Loucy (cell line): ENCODE measurements around the gene COX7B.

Experiments
- H2AFZ ChIP-seq: fragments of 200-600 bp; sonication (generic); 2 replicates; pipeline ENCODE4 v1.6.0; 2016; ENCODE audit warnings: antibody characterized with exemption, mild to moderate bottlenecking, low read length, moderate library complexity
- H3F3A ChIP-seq: fragments of 200-600 bp; 2 replicates; pipeline ENCODE4 v1.6.0; 2016; ENCODE audit warnings: antibody characterized with exemption, low read depth, mild to moderate bottlenecking
- H3K27me3 ChIP-seq: fragments of 200-600 bp; sonication (generic); 2 replicates; pipeline ENCODE4 v1.6.1; 2014; ENCODE audit warnings: low read length, mild to moderate bottlenecking; ENCODE audit not compliant: insufficient read depth, poor library complexity, severe bottlenecking
- H3K36me3 ChIP-seq: fragments of 200-600 bp; sonication (generic); 2 replicates; pipeline ENCODE4 v1.6.1; 2016; ENCODE audit warnings: low read length; ENCODE audit not compliant: insufficient read depth
- H3K4me1 ChIP-seq: fragments of 200-600 bp; sonication (generic); 2 replicates; pipeline ENCODE4 v1.5.1; 2014; ENCODE audit warnings: low read length, mild to moderate bottlenecking; ENCODE audit not compliant: insufficient read depth, poor library complexity, severe bottlenecking
- H3K4me2 ChIP-seq: fragments of 200-600 bp; sonication (generic); 2 replicates; pipeline ENCODE4 v1.6.0; 2014; ENCODE audit warnings: antibody characterized with exemption, low read length, low read depth, mild to moderate bottlenecking; ENCODE audit not compliant: poor library complexity, severe bottlenecking
- H3K4me3 ChIP-seq: fragments of 200-600 bp; sonication (generic); 2 replicates; pipeline ENCODE4 v1.5.1; 2014; ENCODE audit warnings: low read length, mild to moderate bottlenecking, mixed read lengths; ENCODE audit not compliant: poor library complexity, severe bottlenecking
- H3K79me2 ChIP-seq: fragments of 200-600 bp; sonication (generic); 2 replicates; pipeline ENCODE4 v1.6.1; 2014; ENCODE audit warnings: low read length; ENCODE audit not compliant: insufficient read depth
- H3K9ac ChIP-seq: fragments of 200-600 bp; sonication (generic); 2 replicates; pipeline ENCODE4 v1.6.0; 2014; ENCODE audit warnings: mild to moderate bottlenecking, low read depth, low read length, moderate library complexity; ENCODE audit not compliant: poor library complexity, severe bottlenecking
- H3K9me2 ChIP-seq: fragments of 200-600 bp; sonication (generic); replicated peaks from 2 replicates; pipeline ENCODE4 v1.6.1; 2016; ENCODE audit warnings: low read depth, low read length, mixed read lengths
- H3K9me3 ChIP-seq: fragments of 200-600 bp; sonication (generic); 2 replicates; pipeline ENCODE4 v1.6.1; 2014; ENCODE audit warnings: mild to moderate bottlenecking, antibody characterized with exemption, low read length, low read depth; ENCODE audit not compliant: insufficient read depth
- H4K20me1 ChIP-seq: fragments of 200-600 bp; sonication (generic); 2 replicates; pipeline ENCODE4 v1.6.0; 2014; ENCODE audit warnings: antibody characterized with exemption, low read length, mild to moderate bottlenecking; ENCODE audit not compliant: insufficient read depth, poor library complexity, severe bottlenecking
- EZH2phosphoT487 ChIP-seq: fragments of 200-600 bp; IDR thresholded peaks from 2 replicates; pipeline ENCODE4 v1.6.1; 2018; ENCODE audit warnings: antibody characterized with exemption, mild to moderate bottlenecking, moderate library complexity, borderline replicate concordance
- TF ChIP-seq, protein P1 (sequence below): fragments of 200-600 bp; sonication (generic); conservative IDR thresholded peaks from 2 replicates; pipeline ENCODE4 v1.5.1; 2014; ENCODE audit warnings: mild to moderate bottlenecking, antibody characterized with exemption, low read length

The COX7B gene

DNA sequence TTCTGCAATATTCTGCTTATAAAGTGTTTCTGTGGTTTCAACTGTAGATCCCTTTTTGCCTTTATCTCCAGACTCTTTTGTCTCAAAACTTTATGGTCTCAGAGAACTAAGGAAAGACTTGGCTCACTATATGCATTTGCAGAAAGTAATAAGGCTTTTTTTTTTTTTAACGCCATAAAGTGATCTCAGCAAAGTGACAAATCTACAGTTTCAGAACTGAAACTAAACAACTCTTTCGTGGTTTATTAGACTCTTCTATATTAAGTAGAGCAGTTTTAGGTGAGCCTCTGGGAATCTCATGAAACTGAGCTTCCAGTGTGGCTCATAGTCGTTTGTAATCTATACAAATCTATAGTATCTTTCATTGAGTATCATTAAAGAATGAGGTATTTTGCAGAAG, 26.5 kb downstream of the COX7B start:
- TF ChIP-seq, protein P1, sequence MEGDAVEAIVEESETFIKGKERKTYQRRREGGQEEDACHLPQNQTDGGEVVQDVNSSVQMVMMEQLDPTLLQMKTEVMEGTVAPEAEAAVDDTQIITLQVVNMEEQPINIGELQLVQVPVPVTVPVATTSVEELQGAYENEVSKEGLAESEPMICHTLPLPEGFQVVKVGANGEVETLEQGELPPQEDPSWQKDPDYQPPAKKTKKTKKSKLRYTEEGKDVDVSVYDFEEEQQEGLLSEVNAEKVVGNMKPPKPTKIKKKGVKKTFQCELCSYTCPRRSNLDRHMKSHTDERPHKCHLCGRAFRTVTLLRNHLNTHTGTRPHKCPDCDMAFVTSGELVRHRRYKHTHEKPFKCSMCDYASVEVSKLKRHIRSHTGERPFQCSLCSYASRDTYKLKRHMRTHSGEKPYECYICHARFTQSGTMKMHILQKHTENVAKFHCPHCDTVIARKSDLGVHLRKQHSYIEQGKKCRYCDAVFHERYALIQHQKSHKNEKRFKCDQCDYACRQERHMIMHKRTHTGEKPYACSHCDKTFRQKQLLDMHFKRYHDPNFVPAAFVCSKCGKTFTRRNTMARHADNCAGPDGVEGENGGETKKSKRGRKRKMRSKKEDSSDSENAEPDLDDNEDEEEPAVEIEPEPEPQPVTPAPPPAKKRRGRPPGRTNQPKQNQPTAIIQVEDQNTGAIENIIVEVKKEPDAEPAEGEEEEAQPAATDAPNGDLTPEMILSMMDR, result no peak
- no peak for TF ChIP-seq EZH2phosphoT487
- Histone ChIP-seq H3K9me2 (no peaks in the 10 kb centered on the region), H3F3A (no peaks in the 10 kb centered on the region), H3K9me3 (no peaks in the 10 kb centered on the region), H3K9ac (peak overlapping the region; percentile 35), H4K20me1 (no peaks in the 10 kb centered on the region), H3K27me3 (no peaks in the 10 kb centered on the region), H3K4me3 (peak overlapping the region; percentile 49), H3K4me1 (peaks cover 3% of the 10 kb centered on the region), H3K36me3 (no peaks in the 10 kb centered on the region), H2AFZ (no peak overlapping the region), H3K4me2 (peak overlapping the region; percentile 65), H3K79me2 (no peaks in the 10 kb centered on the region)

DNA sequence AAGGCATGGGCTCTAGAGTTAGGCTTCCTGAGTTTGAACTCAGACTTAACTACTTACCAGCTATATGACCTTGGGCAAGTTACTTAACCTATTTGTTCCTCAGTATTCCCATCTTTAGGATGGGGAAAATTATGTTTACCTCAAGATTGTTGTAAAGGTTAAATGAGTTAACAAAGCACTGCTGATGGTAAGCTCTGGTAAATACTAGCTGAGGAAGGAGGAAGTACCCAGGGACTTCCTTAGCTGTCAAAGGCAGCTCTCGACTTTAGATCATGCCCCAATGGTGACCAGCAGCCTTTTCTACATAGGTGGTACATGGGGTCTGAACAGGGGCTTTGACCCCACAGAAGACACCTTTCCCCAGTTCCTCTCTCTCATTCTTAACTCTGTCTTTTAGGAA, 31.3 kb downstream of the COX7B start:
- Histone ChIP-seq H3K4me2 (no peak overlapping the region), H3K9ac (no peak overlapping the region), H3K4me3 (no peak overlapping the region), H3K79me2 (no peaks in the 10 kb centered on the region), H3K9me2 (no peaks in the 10 kb centered on the region), H3F3A (no peaks in the 10 kb centered on the region), H3K4me1 (peaks cover 3% of the 10 kb centered on the region), H3K36me3 (no peaks in the 10 kb centered on the region), H2AFZ (no peak overlapping the region), H3K9me3 (no peaks in the 10 kb centered on the region), H3K27me3 (no peaks in the 10 kb centered on the region), H4K20me1 (no peaks in the 10 kb centered on the region)
- TF ChIP-seq, protein P1, result no peak
- TF ChIP-seq EZH2phosphoT487, result no peak

DNA sequence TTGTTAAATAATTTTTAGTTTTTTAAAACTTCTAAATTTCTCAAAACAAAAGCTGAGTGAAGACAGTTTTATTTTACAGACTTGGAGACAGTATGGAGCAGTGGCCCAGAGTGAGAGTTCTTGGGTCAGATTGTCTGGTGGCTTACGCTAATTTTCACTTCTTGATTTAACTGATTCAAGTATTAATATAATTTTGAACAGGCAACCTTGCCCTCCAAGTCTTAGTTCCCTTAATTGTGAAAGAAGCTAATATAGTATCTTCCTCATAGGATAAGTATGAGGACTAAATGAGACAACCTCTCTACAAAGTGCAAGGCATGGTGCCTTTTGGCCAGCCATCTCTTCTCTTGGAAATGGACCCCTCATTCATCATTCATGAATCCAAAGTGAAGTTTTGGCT, 36.6 kb downstream of the COX7B start:
- no peaks in the 10 kb centered on the region for H3K36me3 ChIP-seq
- H2AFZ ChIP-seq, result no peak overlapping the region
- no peak overlapping the region for H3K9ac ChIP-seq
- no peaks in the 10 kb centered on the region for H4K20me1 ChIP-seq
- H3K9me2 ChIP-seq, result no peaks in the 10 kb centered on the region
- H3K4me3 ChIP-seq, result no peak overlapping the region
- no peaks in the 10 kb centered on the region for H3K79me2 ChIP-seq
- H3K4me1 ChIP-seq, result no peaks in the 10 kb centered on the region
- H3K27me3 ChIP-seq, result no peaks in the 10 kb centered on the region
- no peaks in the 10 kb centered on the region for H3K9me3 ChIP-seq
- no peaks in the 10 kb centered on the region for H3F3A ChIP-seq
- TF ChIP-seq EZH2phosphoT487, result no peak
- TF ChIP-seq, protein P1, result no peak
- no peak overlapping the region for H3K4me2 ChIP-seq
